ENCODE results near the gene DDTL. TPM values are rescaled to one million over a fixed set of nuclear protein-coding genes. Genes with fewer than 3 reads are reported as not detected.
"Not testable (repeated sequence)": the region's sequence is repeated elsewhere in the genome, so short reads cannot be mapped to it uniquely, and the experiment has no call there.

Gene DDTL
- total and polyA plus RNA-seq, 9 of the 15 experiments (the other 6 are each of a cell fraction or from before 2014, with no cell fraction given), result 0.05 to 1.7 (median 0.59) TPM; not detected in 4

GRCh38 chr22:23997092-23997491, 30.4 kb downstream of the DDTL start (continued):
- no peak for TF ChIP-seq TARDBP (IDR thresholded peaks at IDR 0.05)
- no peak for TF ChIP-seq POLR3A (IDR thresholded peaks at IDR 0.05; ENCODE audit: borderline replicate concordance, extremely low read depth, insufficient read depth, insufficient read length)
- no peak for TF ChIP-seq ZFP1 (CRISPR knock-in tag; IDR thresholded peaks at IDR 0.05)
- TF ChIP-seq GTF2A2 (tag; IDR thresholded peaks at IDR 0.05), result no peak
- no peak for TF ChIP-seq POLR2H (tag; IDR thresholded peaks at IDR 0.05; ENCODE audit: low read depth)
- TF ChIP-seq, protein P1, sequence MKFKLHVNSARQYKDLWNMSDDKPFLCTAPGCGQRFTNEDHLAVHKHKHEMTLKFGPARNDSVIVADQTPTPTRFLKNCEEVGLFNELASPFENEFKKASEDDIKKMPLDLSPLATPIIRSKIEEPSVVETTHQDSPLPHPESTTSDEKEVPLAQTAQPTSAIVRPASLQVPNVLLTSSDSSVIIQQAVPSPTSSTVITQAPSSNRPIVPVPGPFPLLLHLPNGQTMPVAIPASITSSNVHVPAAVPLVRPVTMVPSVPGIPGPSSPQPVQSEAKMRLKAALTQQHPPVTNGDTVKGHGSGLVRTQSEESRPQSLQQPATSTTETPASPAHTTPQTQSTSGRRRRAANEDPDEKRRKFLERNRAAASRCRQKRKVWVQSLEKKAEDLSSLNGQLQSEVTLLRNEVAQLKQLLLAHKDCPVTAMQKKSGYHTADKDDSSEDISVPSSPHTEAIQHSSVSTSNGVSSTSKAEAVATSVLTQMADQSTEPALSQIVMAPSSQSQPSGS (CRISPR knock-in tag; IDR thresholded peaks at IDR 0.05), result no peak
- TF ChIP-seq, protein P2, sequence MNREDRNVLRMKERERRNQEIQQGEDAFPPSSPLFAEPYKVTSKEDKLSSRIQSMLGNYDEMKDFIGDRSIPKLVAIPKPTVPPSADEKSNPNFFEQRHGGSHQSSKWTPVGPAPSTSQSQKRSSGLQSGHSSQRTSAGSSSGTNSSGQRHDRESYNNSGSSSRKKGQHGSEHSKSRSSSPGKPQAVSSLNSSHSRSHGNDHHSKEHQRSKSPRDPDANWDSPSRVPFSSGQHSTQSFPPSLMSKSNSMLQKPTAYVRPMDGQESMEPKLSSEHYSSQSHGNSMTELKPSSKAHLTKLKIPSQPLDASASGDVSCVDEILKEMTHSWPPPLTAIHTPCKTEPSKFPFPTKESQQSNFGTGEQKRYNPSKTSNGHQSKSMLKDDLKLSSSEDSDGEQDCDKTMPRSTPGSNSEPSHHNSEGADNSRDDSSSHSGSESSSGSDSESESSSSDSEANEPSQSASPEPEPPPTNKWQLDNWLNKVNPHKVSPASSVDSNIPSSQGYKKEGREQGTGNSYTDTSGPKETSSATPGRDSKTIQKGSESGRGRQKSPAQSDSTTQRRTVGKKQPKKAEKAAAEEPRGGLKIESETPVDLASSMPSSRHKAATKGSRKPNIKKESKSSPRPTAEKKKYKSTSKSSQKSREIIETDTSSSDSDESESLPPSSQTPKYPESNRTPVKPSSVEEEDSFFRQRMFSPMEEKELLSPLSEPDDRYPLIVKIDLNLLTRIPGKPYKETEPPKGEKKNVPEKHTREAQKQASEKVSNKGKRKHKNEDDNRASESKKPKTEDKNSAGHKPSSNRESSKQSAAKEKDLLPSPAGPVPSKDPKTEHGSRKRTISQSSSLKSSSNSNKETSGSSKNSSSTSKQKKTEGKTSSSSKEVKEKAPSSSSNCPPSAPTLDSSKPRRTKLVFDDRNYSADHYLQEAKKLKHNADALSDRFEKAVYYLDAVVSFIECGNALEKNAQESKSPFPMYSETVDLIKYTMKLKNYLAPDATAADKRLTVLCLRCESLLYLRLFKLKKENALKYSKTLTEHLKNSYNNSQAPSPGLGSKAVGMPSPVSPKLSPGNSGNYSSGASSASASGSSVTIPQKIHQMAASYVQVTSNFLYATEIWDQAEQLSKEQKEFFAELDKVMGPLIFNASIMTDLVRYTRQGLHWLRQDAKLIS (CRISPR knock-in tag; IDR thresholded peaks at IDR 0.05), result no peak

GRCh38 chr22:23999779-24000178, 33.1 kb downstream of the DDTL start:
- H2AFZ ChIP-seq (ENCODE audit: low read depth, low read length); H4K20me1 ChIP-seq (replicated peaks; ENCODE audit: control insufficient read depth, insufficient read depth, low read length); FAIRE-seq; H3K9me3 ChIP-seq (replicated peaks; ENCODE audit: control insufficient read depth, insufficient read depth, low read depth, low read length); BruUV-seq (replicated peaks); in situ Hi-C loops (cut with MboI); POLR2A ChIA-PET; CTCF ChIA-PET (ENCODE audit: low intra/inter-chr PET ratio); ATAC-seq; H3K79me2 ChIP-seq (ENCODE audit: control insufficient read depth, insufficient read depth, low read length); H3K4me2 ChIP-seq (ENCODE audit: insufficient read depth, low read length); H3K27ac ChIP-seq (ENCODE audit: extremely low read depth, low read depth, low read length); H3K9me1 ChIP-seq (ENCODE audit: control insufficient read depth, insufficient read depth, low read length); H3K4me1 ChIP-seq (replicated peaks in 1 of 2; ENCODE audit: control insufficient read depth in 2 of 2, insufficient read depth in 2 of 2, low read length in 2 of 2); intact Hi-C loops (cut with micrococcal nuclease); H3K27me3 ChIP-seq (ENCODE audit: control insufficient read depth in 2 of 2, insufficient read depth in 2 of 2, low read length in 2 of 2); H3K36me3 ChIP-seq (ENCODE audit: control insufficient read depth, insufficient read depth, low read length); H3K9ac ChIP-seq (ENCODE audit: insufficient read depth in 1 of 2, low read depth in 2 of 2, low read length in 2 of 2); H3K4me3 ChIP-seq: not testable (repeated sequence)
- WGBS (ENCODE audit: insufficient coverage, low coverage, missing lambda C conversion rate), result 33% methylated on average over 7 of the region's 7 CpGs
- peak in 1 of 4 experiments; percentile 3 for DNase-seq (ENCODE audit: extremely low read depth in 1 of 4, low spot score in 3 of 4)
